Peyer's patch (tissue), 4 donors: ENCODE measurements around the gene DOCK9. TPM values are rescaled to one million over a fixed set of nuclear protein-coding genes. Genes with fewer than 3 reads are reported as not detected.

Experiments used
- DNase-seq, 3 donors: peaks; one replicate each; pipeline ENCODE4 v3.0.0-alpha.2; 2017 to 2019
- H3K27ac ChIP-seq, 4 donors: fragments of 200-600 bp; sonication (generic); one replicate each; pipeline ENCODE4 v1.5.1; 2016 to 2019
- H3K27me3 ChIP-seq, 2 donors: fragments of 200-600 bp; sonication (generic); one replicate each; pipeline ENCODE4 v1.5.1; 2019
- H3K36me3 ChIP-seq, 3 donors: fragments of 200-600 bp; sonication (generic); one replicate each; pipeline ENCODE4 v1.5.1; 2016 to 2019
- H3K4me1 ChIP-seq, 4 donors: fragments of 200-600 bp; sonication (generic); one replicate each; pipeline ENCODE4 v1.5.1; 2016 to 2019
- H3K4me3 ChIP-seq, 4 donors: fragments of 200-600 bp; sonication (generic); 1 replicate in 3 of 4; 2 replicates in 1 of 4; pipeline ENCODE4 v1.5.1; 2016 to 2019; ENCODE audit warnings: mild to moderate bottlenecking in 1 of 4
- H3K9me3 ChIP-seq, 4 donors: fragments of 200-600 bp; sonication (generic); one replicate each; pipeline ENCODE4 v1.5.1; 2016 to 2019; ENCODE audit warnings: mild to moderate bottlenecking in 1 of 4
- POLR2A ChIP-seq, 2 donors: fragments of 450-650 bp; IDR thresholded peaks; one replicate each; pipeline ENCODE4 v1.5.1; 2017; ENCODE audit warnings: antibody characterized with exemption in 2 of 2, mild to moderate bottlenecking in 2 of 2, moderate library complexity in 2 of 2
- total RNA-seq, 4 donors: library from RNA; depleted of rRNA; stranded (reverse); fragments of >200 nt; gene quantifications; one replicate each; pipeline ENCODE4 v1.1.0, GENCODE V29; 2016
- TF ChIP-seq, protein P1 (sequence below), 6 experiments: fragments of 450-650 bp in 4 of 6; fragments of 200-600 bp in 2 of 6; sonication (generic) in 1 of 6; IDR thresholded peaks; one replicate each; pipeline ENCODE4 v1.5.1; 2017 to 2019; ENCODE audit warnings: antibody characterized with exemption in 6 of 6, mild to moderate bottlenecking in 3 of 6, moderate library complexity in 1 of 6

The DOCK9 gene
- total RNA-seq, 4 donors from 2014 or later, result 52.5 to 166 (median 54.2) TPM

- H3K9me3 ChIP-seq, result no peaks in the 10 kb centered on the region
- H3K27me3 ChIP-seq, result no peaks in the 10 kb centered on the region
- no peak overlapping the region for H3K27ac ChIP-seq
- peaks cover 0 to 16% (median 0%) of the 10 kb centered on the region in 3 donors for H3K36me3 ChIP-seq
- TF ChIP-seq, protein P1, sequence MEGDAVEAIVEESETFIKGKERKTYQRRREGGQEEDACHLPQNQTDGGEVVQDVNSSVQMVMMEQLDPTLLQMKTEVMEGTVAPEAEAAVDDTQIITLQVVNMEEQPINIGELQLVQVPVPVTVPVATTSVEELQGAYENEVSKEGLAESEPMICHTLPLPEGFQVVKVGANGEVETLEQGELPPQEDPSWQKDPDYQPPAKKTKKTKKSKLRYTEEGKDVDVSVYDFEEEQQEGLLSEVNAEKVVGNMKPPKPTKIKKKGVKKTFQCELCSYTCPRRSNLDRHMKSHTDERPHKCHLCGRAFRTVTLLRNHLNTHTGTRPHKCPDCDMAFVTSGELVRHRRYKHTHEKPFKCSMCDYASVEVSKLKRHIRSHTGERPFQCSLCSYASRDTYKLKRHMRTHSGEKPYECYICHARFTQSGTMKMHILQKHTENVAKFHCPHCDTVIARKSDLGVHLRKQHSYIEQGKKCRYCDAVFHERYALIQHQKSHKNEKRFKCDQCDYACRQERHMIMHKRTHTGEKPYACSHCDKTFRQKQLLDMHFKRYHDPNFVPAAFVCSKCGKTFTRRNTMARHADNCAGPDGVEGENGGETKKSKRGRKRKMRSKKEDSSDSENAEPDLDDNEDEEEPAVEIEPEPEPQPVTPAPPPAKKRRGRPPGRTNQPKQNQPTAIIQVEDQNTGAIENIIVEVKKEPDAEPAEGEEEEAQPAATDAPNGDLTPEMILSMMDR (IDR thresholded peaks at IDR 0.05), result peak; percentile 29 to 94 (median 83)
- TF ChIP-seq POLR2A (IDR thresholded peaks at IDR 0.05), result no peak
- H3K4me3 ChIP-seq, result no peak overlapping the region
- H3K4me1 ChIP-seq, result no peaks in the 10 kb centered on the region
- DNase-seq, result peak; percentile 52 to 84 (median 83)
Measured at GRCh38 chr13:98842858-98843481, 134.9 kb downstream of the DOCK9 start.

GRCh38 chr13:98842070-98842469 is 135.8 kb downstream of the DOCK9 start:
- TF ChIP-seq POLR2A (IDR thresholded peaks at IDR 0.05), result no peak
- TF ChIP-seq, protein P1 (IDR thresholded peaks at IDR 0.05), result no peak
- no peak for DNase-seq
- Histone ChIP-seq H3K27ac (no peak overlapping the region), H3K4me1 (no peaks in the 10 kb centered on the region), H3K4me3 (no peak overlapping the region), H3K27me3 (no peaks in the 10 kb centered on the region), H3K9me3 (no peaks in the 10 kb centered on the region), H3K36me3 (peaks cover 0 to 16% (median 0%) of the 10 kb centered on the region in 3 donors)

DNA sequence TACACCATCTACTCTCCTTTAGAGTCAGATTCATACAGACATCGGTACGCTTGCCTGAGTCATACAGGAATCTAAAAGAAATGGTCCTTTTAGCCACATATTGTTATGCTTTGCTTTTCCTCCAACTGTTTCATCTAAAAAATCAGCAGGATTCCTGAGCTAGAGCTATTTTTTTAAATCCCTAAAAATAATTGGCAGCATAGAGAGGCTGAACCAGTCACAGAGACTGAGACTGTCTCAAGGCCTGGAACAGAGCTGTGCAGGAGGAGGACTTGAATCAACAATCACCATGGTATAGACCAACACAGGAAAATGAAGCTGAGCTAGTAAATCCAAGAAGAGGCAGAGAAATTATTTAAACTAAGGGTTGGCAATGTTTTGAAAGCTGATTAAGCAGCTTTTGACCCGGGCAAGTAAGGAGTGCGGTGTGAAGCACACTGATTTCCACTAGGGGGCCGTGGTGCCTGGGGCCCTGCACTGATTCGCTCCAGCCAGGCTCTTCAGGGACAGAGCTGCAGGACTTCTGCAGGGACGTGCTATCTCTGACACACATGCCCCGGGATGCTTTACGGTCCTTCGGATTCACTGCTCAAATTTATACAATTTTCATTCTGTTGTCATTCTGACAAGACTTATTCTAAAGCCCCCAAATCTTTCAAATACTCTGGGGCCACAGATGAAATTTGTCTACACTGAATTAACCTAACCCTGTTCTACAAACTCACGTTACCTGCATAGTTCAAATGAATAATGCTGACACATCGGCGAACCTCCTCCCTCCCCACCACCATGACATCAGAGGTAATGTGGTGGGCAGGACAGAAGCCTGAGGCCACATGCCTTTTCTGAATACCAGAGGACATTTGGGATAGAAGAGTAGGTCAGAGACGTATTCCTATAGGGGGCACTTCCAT is 137.8 kb downstream of the DOCK9 start:
- DNase-seq, result peak in 2 of 3 donors; percentile 70 to 78
- H3K27me3 ChIP-seq, result no peaks in the 10 kb centered on the region
- no peaks in the 10 kb centered on the region for H3K9me3 ChIP-seq
- H3K36me3 ChIP-seq, result peaks cover 0 to 13% (median 0%) of the 10 kb centered on the region in 3 donors
- no peaks in the 10 kb centered on the region for H3K4me1 ChIP-seq
- TF ChIP-seq, protein P1 (IDR thresholded peaks at IDR 0.05), result peak; percentile 40 to 76 (median 71)
- no peak for TF ChIP-seq POLR2A (IDR thresholded peaks at IDR 0.05)
- H3K27ac ChIP-seq, result no peak overlapping the region
- no peak overlapping the region for H3K4me3 ChIP-seq

DNA sequence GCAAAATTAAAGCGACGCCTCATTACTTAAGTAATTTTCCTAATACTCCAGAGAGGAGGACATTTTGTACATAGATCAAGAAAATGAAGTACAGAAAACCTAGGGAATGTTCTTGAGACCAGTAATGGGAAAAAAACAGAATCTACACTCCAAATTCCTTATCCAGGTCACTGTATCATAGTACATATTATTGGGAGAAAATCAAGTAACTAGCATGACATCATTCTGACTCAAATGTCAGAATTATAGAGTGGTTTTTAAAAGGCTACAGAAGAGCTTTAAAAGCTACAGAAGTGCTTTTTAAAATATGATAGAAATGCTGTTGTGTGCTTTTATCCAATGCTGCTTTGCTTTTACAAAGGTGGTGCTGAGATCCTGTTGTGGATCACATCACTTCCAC is 139.1 kb downstream of the DOCK9 start:
- Histone ChIP-seq H3K9me3 (no peaks in the 10 kb centered on the region), H3K36me3 (peaks cover 0 to 5% (median 0%) of the 10 kb centered on the region in 3 donors), H3K27me3 (no peaks in the 10 kb centered on the region), H3K4me1 (no peaks in the 10 kb centered on the region), H3K27ac (no peak overlapping the region), H3K4me3 (no peak overlapping the region)
- DNase-seq, result no peak
- TF ChIP-seq POLR2A (IDR thresholded peaks at IDR 0.05), result no peak
- TF ChIP-seq, protein P1 (IDR thresholded peaks at IDR 0.05), result no peak

DNA sequence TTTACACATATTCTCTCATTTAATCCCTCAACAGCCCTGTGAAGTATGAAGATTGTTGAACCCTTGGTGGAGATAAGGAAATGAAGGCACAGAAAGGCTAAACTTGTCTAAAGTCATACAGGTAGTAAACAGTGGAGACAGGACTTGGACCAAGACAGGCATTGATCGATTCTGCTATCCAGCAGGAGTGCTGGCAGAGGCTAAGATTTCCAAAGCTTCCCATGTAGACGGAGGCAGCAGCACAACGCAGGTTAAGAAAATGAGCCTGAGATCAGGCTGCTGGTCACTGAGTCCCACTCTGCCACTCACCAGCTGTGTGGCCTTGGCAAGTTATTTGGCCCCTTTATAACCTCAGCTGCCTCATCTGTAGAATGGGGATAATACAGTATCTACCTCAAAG is 140.0 kb downstream of the DOCK9 start:
- no peaks in the 10 kb centered on the region for H3K4me1 ChIP-seq
- no peak overlapping the region for H3K4me3 ChIP-seq
- TF ChIP-seq, protein P1 (IDR thresholded peaks at IDR 0.05), result no peak
- no peak for TF ChIP-seq POLR2A (IDR thresholded peaks at IDR 0.05)
- no peaks in the 10 kb centered on the region for H3K27me3 ChIP-seq
- no peak for DNase-seq
- H3K36me3 ChIP-seq, result peaks cover 0 to 5% (median 0%) of the 10 kb centered on the region in 3 donors
- H3K9me3 ChIP-seq, result no peaks in the 10 kb centered on the region
- no peak overlapping the region for H3K27ac ChIP-seq
